HTERT RPE-1 (cell line): ENCODE data around the gene ARHGAP33.

Source experiments
- in situ Hi-C: fragments of 300-500 bp; cut with MboI; formaldehyde crosslinking; loops from 4 replicates; pipeline ENCODE4 v1.14.3; 2020; ENCODE audit warnings: low sequenced_read_pairs

ARHGAP33 gene, protein sequence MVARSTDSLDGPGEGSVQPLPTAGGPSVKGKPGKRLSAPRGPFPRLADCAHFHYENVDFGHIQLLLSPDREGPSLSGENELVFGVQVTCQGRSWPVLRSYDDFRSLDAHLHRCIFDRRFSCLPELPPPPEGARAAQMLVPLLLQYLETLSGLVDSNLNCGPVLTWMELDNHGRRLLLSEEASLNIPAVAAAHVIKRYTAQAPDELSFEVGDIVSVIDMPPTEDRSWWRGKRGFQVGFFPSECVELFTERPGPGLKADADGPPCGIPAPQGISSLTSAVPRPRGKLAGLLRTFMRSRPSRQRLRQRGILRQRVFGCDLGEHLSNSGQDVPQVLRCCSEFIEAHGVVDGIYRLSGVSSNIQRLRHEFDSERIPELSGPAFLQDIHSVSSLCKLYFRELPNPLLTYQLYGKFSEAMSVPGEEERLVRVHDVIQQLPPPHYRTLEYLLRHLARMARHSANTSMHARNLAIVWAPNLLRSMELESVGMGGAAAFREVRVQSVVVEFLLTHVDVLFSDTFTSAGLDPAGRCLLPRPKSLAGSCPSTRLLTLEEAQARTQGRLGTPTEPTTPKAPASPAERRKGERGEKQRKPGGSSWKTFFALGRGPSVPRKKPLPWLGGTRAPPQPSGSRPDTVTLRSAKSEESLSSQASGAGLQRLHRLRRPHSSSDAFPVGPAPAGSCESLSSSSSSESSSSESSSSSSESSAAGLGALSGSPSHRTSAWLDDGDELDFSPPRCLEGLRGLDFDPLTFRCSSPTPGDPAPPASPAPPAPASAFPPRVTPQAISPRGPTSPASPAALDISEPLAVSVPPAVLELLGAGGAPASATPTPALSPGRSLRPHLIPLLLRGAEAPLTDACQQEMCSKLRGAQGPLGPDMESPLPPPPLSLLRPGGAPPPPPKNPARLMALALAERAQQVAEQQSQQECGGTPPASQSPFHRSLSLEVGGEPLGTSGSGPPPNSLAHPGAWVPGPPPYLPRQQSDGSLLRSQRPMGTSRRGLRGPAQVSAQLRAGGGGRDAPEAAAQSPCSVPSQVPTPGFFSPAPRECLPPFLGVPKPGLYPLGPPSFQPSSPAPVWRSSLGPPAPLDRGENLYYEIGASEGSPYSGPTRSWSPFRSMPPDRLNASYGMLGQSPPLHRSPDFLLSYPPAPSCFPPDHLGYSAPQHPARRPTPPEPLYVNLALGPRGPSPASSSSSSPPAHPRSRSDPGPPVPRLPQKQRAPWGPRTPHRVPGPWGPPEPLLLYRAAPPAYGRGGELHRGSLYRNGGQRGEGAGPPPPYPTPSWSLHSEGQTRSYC

DNA sequence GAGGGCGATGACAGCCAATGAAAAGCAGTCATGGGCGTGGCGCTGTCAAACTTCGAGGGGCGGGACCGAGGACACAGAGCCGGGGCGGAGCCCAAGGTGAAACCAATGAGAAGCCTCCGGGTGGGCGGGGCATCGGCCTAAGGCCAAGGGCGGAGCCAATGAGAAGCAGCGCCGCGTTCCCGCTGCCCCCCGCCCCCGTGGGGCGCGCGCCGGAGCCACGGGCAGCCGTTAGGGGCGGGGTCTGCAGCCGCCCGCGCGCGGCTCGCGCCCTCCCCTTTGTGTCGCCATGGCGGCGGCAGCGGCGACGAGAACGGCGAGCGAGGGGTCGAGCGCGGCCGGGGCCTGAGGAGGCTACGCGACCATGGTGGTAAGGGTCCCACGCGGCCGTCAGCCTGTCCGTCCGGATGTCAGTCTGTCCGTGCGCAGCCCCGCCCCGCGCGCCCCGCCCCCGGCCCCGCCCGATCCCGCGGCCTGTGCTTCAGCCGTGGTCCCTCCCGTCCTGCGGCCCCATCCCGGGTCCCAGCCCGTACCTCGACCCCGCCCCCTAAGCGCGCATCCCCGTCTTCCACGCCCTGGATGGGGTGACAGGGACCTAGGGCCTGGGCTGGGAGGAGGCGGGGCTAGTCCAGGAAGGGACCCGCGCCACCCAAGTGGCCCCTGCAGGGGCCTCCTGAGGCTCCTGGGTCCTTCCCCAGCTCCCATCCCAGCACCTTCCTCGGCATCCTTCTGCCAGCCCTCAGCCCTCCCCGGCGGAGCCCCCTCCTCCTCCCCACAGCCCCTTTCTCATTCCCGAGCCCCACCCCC is at the start of gene ARHGAP33:
Gene ARHGAP33 (plus strand): TSS at position 267 of the 804 bp plus-strand sequence. CDS start 95 bp downstream, at position 362.
- in situ Hi-C loops, result no loop called here

DNA sequence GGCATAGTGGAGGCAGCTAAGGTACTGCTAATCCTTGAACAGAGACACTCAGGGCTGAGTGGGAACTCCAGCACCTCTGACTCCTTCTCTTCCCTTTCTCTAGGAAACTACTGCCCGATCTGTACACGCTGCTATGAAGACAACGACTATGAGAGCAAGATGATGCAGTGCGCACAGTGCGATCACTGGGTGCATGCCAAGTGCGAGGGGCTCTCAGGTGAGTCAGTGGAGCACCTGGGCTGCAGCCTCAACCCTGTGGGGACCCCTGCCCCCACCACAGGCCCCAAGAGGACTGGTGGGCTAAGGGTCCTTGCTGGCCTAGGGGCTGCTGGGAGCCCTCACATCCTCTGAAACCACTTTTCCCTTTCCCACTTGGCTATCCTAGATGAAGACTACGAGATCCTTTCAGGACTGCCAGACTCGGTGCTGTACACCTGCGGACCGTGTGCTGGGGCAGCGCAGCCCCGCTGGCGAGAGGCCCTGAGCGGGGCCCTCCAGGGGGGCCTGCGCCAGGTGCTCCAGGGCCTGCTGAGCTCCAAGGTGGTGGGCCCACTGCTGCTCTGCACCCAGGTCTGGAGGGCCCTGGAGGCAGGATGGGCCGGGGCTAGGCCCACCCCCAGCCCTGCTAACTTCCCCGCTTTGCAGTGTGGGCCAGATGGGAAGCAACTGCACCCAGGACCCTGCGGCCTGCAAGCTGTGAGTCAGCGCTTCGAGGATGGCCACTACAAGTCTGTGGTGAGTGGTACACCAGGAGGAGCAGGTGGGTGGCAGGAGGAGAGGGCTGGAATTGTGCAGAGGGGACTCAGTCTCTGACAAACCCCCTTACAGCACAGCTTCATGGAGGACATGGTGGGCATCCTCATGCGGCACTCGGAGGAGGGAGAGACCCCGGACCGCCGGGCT is 48.1 kb upstream of the ARHGAP33 start:
- in situ Hi-C loops, result no loop called here

DNA sequence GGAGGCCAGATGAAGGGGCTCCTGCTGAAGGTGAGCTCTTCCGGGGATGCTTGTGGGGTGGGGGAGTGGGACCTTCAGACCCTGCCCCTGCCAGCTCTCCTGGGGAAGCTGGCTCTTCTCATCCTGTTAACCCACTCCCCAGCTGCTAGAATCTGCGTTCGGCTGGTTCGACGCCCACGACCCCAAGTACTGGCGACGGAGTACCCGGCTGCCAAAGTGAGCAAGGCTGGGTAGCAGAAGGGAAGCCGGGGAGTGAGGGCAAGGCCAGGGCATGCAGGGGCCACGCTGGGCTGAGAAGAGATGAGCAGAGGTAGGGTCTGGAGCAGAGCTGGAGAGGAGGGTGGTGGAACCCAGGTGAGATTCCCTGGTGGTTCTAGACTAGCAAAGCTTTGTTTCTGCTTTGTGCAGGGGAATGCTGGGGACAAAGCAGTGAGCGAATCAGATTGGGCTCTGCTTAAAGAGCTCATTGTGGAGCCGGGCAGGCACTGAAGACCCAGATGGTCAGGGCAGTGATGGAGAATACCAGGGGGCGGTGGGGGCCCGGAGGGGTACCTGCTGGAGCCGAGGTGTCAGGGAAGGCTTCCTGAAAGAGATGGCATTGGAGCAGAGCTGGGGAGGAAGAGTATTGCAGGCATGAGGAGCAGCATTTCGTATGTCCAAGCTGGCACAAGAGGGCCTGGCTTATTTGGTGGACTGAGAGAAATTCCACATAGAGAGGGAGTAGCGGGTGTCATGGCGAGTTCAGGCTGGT is 47.2 kb upstream of the ARHGAP33 start:
- in situ Hi-C loops, result no loop called here

DNA sequence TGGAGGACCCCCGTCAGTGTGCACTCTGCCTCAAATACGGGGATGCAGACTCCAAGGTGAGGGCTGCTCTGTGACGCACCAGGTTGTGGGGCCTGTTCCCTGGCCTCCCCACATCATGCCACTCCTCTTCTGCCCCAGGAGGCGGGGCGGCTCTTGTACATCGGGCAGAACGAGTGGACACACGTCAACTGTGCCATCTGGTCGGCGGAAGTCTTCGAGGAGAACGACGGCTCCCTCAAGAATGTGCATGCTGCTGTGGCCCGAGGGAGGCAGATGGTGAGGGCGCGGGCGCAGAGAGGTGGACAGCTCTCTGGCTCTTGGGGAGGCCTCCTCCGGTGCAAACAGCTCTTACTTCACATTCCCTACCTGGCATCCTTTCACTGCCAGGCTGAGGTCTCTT is 46.3 kb upstream of the ARHGAP33 start:
- in situ Hi-C loops, result no loop called here

DNA sequence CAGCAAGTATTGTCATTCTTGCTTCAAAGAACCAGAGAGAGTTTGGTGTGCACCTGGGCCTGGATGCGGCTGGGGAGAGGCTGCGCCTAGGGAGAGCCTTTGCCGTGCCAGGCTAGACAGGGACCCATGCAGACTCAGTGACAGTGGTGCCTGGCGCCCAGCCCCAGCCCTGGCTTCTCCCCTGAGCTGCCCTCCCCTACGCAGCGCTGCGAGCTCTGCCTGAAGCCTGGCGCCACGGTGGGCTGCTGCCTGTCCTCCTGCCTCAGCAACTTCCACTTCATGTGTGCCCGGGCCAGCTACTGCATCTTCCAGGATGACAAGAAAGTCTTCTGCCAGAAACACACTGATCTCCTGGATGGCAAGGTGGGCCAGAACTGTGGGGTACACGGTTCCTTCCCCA is 45.6 kb upstream of the ARHGAP33 start:
- in situ Hi-C loops, result no loop called here

DNA sequence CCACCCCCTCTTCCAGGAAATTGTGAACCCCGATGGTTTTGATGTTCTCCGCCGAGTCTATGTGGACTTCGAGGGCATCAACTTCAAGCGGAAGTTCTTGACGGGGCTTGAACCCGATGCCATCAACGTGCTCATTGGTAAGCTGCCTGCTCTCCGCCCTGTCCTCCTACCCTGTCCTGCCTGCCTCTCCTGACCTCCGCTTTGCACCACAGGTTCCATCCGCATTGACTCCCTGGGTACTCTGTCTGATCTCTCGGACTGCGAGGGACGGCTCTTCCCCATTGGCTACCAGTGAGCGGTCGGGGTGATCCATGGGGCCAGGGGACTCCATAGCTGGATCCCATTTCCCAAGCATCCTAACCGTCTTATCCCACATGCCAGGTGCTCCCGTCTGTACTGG is 45.0 kb upstream of the ARHGAP33 start:
- in situ Hi-C loops, result no loop called here

DNA sequence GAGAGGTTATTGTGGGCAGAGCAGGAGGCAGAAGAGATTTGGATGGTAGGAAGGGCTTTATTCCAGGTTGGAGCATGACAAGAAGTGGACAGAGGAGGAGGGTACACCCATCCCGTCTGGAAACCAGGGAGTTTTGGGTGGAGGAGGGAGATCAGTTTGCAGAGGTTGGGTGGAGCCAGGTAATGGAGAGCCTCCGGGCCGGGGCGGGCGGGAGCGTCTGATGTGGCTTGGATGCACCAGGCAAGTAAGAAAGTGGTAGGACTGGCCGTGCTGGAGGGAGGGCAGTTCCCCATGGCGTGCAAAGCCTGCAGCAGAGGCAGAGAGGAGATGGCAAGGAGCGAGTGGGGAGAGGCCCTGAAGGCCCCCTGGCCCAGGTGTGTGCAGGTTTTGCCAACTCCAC is 44.0 kb upstream of the ARHGAP33 start:
- in situ Hi-C loops, result no loop called here

DNA sequence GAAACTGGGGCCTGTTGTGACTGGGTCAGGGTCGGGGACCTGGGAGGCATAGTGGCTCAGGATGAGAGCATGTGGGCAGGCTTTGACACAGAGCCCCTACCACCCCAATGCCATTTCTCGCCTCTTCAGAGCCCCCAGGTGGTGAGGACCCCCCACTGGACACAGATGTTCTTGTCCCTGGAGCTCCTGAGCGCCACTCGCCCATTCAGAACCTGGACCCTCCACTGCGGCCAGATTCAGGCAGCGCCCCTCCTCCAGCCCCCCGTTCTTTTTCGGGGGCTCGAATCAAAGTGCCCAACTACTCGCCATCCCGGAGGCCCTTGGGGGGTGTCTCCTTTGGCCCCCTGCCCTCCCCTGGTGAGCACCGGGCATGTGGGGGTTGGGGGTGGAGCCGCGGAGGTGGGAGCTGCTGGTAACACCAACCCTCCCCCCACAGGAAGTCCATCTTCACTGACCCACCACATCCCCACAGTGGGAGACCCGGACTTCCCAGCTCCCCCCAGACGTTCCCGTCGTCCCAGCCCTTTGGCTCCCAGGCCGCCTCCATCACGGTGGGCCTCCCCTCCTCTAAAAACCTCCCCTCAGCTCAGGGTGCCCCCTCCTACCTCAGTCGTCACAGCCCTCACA is 43.5 kb upstream of the ARHGAP33 start:
- in situ Hi-C loops, result no loop called here

DNA sequence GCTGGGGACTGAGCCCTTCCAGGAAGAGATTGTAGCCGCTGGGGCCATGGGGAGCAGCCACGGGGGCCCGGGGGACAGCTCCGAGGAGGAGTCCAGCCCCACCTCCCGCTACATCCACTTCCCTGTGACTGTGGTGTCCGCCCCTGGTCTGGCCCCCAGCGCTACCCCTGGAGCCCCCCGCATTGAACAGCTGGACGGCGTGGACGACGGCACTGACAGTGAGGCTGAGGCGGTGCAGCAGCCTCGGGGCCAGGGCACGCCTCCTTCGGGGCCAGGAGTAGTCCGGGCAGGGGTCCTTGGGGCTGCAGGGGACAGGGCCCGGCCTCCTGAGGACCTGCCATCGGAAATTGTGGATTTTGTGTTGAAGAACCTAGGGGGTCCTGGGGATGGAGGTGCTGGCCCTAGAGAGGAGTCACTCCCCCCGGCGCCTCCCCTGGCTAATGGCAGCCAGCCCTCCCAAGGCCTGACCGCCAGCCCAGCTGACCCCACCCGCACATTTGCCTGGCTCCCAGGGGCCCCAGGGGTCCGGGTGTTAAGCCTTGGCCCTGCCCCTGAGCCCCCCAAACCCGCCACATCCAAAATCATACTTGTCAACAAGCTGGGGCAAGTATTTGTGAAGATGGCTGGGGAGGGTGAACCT is 42.7 kb upstream of the ARHGAP33 start:
- in situ Hi-C loops, result no loop called here

DNA sequence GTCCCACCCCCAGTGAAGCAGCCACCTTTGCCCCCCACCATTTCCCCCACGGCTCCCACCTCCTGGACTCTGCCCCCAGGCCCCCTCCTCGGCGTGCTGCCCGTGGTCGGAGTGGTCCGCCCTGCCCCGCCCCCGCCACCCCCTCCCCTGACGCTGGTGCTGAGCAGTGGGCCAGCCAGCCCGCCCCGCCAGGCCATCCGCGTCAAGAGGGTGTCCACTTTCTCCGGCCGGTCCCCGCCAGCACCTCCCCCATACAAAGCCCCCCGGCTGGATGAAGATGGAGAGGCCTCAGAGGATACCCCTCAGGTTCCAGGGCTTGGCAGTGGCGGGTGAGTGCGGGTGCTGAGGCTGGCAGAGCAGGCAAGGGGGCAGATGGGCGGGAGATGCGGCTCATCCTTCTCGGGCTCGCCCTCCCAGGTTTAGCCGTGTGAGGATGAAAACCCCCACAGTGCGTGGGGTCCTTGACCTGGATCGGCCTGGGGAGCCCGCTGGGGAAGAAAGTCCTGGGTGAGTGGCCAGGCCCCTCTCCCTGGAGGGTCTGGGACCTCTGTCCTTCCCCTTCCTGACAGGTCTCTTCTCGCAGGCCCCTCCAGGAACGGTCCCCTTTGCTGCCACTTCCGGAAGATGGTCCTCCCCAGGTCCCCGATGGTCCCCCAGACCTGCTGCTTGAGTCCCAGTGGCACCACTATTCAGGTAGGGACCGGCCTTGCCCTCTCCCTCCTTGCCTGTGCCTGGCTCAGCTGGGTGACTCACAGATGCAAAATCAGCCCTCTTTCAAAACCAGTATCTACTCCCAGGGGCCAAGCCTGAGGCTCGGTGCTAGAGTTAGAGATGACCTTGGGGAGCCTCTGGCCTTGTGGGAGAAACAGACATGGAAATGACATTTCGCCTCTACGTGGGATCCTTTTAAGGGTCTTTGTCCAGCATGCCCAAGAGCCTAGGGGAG is 41.9 kb upstream of the ARHGAP33 start:
- in situ Hi-C loops, result no loop called here

DNA sequence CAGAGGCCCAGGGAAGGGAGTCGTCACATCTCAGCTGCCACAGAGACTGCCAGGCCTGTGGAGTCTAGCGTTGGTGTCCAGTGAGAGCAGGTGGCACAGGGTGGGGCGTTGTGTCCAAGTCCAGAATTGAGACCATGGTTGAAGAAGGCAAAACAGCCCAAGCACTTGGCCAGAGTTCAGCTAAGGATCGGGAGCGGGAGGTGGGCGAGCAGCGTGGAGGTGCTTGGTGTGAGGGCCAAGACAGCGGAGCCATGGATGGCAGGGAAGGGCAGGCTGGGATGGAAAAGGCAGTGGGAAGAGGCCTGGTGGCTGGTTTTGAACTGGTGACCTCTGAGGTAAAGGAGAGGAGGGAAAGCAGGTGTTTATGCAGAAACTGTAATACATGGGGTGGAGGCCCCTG is 41.1 kb upstream of the ARHGAP33 start:
- in situ Hi-C loops, result no loop called here

DNA sequence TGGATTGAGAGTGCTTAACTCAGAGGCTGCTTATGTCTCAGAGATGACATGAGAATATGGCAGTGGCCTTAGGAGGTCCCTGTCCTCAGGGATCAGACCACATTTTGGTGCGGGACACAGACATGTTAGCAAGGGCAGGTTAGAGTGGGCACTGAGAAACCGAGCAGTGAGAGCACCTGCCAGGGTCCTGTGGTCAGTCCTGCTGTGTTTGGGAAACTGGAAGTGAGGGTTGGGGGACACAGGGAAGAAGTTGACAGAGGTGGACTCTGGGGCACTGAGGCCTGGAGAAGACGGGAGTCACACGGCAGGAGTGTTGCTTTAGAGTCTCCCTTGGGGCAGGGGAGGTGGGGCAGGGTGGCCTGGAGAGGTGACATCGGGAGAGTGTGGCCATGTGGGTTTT is 40.5 kb upstream of the ARHGAP33 start:
- in situ Hi-C loops, result no loop called here

DNA sequence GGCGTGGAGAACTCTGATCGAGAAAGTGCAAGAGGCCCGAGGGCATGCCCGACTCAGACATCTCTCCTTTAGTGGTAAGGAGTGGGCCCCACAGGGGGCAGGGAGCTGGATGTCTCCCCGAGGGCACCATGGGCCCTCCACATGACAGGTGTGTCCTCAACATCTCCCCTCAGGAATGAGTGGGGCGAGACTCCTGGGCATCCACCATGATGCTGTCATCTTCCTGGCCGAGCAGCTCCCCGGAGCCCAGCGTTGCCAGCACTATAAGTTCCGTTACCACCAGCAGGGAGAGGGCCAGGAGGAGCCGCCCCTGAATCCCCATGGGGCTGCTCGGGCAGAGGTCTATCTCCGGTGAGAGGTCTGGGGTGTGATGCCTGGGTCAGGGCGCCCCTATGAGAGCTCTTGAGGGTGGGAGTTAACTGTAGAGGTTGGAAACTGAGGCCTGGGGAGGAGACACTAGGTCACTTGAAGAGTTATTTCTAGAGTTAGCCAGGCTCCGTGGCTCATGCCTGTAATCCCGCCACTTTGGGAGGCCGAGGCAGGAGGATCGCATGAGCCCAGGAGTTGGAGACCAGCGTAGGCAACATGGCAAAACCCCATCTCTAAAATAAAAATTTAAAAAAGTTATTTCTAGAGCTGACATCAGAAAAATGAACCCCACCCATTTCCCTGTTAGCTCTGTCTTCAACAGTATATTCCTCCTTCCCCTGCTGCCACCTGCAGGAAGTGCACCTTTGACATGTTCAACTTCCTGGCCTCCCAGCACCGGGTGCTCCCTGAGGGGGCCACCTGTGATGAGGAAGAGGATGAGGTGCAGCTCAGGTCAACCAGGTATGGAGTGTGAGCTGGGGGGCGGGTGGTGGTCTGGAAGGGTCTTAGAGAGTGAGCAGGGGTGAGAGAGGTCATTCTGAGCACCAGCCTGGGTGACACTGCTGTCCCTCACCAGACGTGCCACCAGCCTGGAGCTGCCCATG is 38.2 kb upstream of the ARHGAP33 start:
- in situ Hi-C loops, result no loop called here

DNA sequence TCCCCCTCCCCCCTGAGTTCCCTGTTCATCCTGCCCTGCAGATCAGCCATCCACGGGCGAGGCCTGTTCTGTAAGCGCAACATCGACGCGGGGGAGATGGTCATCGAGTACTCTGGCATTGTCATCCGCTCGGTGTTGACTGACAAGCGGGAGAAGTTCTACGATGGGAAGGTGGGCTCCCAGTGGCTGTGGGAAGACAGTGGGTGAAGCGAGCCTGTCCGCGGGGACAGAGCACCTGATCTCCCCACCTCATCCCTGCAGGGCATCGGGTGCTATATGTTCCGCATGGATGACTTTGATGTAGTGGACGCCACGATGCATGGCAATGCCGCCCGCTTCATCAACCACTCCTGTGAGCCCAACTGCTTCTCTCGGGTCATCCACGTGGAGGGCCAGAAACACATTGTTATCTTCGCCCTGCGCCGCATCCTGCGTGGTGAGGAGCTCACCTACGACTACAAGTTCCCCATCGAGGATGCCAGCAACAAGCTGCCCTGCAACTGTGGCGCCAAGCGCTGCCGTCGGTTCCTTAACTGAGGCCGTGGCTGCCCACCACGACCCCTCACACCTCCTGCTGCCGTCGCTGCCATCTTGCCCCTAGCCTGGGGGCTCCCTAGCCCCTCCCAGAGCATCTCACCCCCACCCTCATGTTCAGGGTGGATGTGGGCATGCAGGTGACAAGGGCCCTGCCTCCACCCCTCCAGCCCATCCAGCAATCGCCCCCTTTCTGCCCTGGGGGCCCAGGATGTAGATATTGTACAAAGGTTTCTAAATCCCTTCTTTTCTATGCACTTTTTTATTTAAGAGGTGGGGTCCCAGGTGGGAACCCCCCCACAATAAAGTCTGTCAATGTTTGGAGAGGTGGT is 37.1 kb upstream of the ARHGAP33 start:
- in situ Hi-C loops, result no loop called here

DNA sequence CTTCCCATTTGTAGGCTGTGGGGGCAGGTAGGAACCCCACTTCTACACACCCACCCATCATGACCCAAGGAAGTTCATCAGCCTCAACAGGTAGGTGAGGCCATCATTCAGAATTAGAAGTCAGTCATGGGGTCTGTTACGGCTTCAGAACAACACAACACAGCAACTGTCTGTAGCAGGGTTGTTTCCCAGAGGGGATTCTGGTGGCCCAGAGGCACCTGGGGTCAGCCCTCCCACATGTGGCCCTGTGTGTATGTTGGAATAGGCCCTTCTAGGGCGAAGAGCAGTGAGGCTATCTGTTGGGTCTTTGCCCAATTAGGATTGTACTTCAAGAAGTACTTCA is 36.5 kb upstream of the ARHGAP33 start:
- in situ Hi-C loops, result no loop called here
